CD4-positive, alpha-beta T cell treated with Interferon gamma for 1 hour (primary cell): ENCODE measurements around the gene GLS.
"Not testable (repeated sequence)": the region's sequence is repeated elsewhere in the genome, so short reads cannot be mapped to it uniquely, and the experiment has no call there.

ENCODE experiments used
- DNase-seq: peaks from one replicate; pipeline ENCODE4 v3.0.0-alpha.2; 2020

GLS gene

DNA sequence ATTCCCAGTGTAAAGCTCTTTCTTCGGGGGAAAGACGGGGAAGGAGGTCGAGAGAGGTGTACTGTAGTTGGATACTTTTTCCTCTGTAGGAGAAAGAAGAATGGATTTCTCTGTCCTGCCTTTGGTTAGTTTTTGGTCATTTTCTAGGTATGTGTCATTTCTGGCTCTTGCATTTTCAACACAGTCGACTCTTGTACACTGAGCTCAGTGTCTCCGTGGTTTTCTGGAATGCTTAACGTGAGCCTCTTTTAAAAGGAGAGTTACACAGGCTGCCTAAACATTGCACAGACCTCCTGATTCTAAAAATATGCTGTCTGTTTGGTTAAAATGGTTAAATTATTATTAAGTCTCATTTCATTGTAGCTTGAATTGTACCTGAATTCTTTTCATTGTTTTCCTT is 21.8 kb upstream of the GLS start:
- DNase-seq = no peak

DNA sequence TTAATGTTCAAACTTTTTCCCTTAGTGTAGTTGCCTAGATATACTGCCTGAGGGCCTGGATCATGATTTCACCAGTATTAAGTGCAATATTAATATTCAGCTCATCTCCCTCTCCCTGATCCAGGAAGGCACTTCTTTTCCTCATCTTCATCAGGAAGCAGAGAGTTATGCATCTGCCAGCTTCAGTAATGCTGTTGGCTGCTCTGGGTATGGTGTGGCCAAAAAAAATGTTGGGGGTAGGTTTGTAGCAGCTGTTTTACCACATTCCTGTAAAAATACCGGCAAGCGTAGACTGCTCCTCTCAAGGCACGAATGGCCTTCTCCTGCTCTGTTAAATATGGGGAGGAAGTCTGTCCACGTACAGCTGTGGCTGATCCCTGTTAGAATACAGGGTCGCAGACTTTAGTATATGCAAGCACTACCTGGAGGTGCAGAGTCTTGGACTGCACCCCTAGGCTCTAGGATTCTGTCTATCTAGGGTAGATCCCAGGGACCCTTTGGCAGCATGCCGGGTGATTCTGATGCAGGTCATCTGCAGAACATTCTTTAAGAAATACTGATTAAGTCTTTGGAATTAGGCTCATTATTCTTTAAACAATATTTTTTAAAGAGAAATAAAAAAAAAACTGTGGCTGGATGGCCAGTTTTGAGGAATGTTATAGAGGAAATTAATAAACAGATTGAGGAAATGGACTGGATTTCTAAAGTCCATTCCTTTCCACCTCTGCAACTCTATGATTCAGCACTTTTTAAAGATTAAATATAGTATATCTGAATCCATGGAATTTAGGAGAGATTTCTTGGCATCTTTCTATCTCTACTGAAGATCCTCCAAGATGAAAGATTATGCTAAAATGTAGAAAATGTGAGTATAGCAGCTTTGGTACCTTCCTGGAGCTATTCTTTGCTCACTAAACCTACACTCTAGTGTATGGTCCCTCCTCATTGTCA is 21.0 kb upstream of the GLS start:
- no peak for DNase-seq

DNA sequence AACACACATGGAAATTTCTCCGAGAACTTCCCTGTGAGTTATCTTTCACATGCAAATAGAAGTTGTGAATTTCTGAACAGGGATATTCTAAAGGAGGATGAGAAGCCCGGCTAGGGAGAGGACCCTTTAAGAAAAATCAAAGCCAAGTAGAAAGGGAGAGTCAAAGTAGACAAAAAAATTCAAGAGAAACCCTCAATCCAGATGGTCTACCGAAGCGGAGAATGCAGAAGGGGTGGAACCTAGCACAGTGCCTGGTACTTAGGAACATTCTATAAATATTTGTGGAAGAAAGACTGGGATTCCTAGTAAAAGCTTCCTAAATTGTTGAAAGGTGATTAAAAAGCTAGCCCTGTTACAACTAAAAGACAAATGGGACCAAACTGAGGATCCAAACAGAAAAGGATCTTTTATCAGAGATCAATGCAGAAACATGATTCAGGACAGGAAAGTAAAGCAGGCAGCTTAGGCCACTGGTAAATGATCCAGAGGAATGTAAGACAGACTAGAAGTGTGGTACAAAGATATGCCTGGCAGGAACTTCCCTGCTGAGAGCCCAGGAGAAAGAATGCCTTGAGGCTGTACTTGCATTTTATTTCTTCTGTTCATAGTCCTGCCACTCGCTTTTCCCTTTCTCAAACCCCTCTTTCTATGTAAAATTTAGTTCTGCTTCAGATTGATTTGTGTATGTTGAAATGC is 19.5 kb upstream of the GLS start:
- no peak for DNase-seq

DNA sequence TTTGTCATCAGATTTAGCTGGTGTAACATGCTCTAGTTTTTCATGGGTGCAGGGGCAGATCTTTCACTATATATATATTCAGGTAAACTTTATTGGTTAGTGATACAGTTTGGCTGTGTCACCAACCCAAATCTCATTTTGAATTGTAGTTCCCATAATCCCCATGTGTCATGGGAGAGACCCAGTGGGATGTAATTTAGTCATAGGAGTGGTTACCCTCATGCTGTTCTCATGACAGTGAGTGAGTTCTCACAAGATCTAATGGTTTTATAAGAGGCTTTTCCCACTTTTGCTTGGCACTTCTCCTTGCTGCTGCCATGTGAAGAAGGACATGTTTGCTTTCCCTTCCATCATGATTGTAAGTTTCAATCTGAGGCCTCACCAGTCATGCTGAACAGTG is 18.5 kb upstream of the GLS start:
- DNase-seq = not testable (repeated sequence)

DNA sequence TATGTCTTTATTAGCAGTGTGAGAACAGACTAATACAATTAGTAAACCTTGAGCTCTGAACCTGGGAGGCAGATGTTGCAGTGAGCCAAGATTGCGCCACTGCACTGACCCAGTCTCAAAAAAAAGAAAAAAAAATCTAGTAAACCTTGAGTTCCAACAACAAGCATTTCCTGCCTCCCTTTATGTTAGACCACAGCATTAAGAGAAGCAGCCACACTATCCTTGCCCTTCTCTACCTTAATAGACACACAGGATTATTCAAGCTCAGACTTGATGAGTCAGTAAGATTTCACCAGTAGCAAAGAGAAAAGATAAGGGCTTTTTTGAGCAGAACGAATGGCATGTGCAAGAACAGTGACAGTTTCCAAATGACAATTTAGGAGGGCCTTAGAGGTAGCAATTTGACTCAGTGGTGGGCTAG is 18.0 kb upstream of the GLS start:
- no peak for DNase-seq

DNA sequence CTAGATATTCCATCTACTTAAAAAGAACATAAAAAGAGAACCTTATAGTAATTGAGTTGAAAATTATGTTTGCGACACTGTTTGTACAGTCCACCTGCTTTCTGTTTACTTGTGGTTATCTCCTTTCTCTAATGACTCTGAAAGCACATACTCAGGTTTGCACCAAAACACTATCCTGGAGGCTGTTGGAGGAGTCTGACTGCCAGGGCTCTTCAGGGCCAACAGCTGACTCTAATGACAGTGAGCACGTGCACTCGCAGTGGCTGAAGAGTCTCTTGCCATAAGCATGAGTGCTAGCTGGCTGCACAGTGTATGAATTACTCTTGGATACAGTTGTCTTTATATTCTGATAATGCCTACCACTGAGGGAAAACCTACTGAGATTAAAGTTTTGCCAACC is 16.7 kb upstream of the GLS start:
- no peak for DNase-seq

DNA sequence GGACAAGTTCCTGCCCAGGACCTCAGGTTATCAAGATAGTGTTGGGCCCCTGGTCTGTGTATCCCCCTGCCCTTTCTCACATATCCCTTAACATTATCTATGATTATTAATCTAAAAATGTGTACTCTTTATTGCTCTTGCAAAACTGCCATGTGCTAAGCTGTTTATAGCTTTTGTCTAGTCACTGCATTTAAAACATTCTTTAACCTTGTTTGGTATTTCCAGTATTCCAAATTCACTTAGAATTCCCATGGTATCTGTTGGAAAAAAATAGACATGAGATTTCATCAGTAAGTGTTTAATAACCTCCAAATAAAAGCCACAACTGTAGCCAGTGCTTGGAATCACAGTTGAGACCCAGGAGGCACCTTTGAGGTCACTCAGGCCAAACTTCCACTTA is 16.2 kb upstream of the GLS start:
- no peak for DNase-seq

DNA sequence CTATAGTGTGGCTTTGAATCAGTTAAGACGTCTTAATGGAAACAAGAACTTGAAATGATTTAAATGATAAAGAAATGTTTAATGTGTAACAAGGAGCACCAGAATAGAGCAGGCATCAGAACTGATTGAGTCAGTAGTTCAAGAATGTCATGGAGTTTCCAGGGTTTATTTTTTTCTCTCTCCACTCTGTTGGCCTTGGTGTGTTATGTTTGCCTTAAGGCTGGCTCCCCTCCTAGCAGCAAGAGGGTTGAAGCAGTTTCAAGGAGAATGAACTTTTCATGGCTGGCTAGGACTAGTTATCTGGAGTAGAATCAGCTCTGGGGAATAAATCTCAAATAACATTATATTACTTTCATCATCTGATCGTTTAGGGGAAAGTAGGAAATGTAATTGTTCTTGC is 13.4 kb upstream of the GLS start:
- DNase-seq = no peak

DNA sequence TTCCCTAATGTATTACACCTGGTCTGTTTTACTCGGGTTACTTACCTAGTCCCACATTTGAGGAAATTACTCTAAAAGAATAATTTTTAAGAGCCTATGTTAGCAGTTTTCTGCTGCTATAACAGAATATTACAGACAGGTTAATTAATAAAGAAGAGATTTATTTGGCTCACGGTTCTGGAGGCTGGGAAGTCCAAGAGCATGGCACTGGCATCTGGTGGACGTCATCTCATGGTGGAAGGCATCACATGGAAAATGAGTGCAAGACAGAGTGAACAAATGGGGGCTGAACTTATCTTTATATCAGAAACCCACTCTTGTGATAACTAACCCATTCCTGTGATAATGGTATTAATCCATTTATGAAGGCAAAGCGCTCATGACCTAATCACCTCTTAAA is 12.8 kb upstream of the GLS start:
- DNase-seq = no peak

DNA sequence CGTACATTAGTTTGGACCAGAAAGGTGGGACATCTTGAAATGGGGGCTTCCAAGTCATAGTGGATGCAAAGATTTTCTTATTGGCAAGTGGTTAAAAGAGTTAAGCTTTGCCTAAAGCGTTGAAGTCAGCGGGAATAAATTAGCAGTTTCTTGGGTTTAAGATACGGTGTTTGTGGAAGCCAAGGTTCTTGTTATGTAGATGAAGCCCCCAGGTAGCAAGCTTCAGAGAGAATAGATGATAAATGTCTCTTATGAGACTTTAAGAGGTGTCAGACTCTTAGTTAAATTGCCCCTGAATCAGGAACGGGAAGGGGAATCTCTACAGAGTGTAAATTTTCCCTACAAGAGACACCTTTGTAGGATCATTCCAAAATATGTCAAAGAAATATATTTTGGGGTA is 10.9 kb upstream of the GLS start:
- DNase-seq = no peak

DNA sequence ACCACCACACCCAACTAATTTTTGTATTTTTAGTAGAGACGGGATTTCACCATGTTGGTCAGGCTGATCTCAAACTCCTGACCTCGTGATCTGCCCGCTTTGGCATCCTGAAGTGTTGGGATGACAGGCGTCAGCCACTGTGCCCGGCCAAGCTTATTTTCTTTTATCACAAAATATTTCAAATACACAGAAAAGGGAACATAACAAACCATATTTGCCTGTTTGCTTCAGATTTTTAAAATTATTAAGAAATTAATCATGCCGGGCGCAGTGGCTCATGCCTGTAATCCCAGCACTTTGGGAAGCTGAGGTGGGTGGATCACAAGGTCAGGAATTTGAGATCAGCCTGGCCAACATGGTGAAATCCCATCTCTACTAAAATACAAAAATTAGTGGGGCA is 7.2 kb upstream of the GLS start:
- not testable (repeated sequence) for DNase-seq

DNA sequence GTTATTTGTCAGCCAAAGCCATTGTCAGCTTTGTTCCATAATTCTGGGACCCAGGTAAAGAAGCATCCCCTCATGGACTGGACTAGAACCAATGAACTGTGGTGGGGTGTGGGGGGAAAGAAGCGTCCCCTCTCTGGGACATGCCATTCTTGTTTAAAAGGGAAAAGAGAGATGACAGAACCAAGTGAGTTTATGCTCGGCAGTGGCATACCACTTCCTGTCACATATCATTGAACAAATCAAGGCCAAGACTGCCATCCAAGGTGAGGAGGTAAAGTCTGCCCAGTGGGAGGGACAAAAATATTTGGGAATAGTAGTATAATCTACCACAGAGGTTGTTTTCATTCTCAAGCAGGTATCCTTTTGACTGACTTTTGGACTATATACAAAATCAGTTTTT is 4.7 kb upstream of the GLS start:
- DNase-seq = peak; percentile 2

DNA sequence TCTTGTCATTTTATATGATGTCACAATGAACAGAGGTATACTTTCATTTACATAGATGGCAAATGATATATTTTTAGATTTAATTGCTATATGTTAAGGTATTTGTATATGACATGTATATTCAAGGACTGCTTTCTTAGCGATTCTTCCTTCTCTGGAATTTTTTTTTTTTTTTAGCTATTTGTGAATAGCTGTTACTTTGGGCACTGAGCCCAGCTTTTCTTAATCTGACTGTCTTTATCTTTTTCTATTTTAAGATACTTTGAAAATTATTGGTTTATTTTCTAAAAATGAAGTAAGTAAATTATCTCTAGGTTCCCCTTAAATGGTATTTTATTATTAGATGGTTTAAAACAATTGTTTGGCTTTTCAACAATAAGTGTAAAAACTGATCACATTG is 4.0 kb upstream of the GLS start:
- DNase-seq = no peak

DNA sequence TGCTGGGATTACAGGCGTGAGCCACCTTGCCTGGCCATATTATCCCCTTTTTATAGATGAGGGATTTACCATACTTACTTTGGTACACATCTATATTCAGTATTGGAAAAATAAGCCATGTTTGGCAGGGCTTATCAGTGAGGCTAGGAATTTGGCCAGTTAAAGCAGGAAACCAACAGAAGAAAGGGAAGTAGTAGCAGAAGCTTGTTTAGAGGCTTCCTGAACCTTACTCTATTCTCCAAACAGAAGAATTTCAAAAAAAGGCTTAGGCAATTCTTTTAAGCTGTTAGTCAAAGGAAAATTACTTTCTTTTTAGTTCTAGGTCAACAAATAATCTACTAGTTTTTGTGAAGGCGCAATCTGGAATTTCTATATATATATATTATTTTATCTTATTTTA is 3.2 kb upstream of the GLS start:
- no peak for DNase-seq

DNA sequence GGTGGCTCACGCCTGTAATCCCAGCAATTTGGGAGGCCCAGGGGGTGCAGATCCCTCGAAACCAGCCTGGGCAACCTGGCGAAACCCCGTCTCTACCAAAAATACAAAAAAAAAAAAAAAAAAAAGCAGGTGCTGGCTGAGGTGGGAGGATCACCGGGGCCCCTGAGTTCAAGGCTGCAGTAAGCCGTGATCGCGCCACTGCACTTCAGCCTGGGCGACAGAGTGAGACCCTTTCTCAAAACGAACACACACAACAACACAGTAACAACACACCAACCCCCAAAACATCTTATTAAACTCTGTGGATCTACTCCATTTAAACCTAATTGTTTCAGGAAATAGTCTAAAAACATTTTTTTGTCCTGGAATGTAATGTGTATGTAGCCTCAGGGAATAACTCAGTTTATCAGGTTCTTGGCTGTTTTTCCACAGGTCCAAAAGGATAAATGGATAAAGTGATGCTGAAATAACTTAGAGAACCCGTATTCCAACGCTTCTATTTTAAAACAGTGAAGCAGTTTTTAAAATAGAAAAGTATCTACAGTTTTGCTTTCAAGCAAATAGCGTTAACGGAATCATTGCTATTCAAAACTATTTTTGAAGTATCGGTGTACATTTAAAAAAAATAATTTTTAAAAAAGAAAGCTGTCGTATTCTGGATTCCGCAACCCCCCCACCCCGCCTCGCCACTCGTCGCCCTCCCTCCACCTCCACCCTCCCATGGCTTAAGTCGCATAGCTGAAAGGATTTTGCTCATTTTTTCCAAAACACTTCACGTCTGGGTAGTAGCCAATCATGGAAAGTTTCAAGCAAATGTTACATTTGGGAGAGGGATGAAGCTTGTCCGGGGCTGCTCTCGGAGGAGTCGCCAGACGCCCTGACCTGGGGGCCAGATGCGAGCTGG is 895 bp upstream of the GLS start:
- no peak for DNase-seq

DNA sequence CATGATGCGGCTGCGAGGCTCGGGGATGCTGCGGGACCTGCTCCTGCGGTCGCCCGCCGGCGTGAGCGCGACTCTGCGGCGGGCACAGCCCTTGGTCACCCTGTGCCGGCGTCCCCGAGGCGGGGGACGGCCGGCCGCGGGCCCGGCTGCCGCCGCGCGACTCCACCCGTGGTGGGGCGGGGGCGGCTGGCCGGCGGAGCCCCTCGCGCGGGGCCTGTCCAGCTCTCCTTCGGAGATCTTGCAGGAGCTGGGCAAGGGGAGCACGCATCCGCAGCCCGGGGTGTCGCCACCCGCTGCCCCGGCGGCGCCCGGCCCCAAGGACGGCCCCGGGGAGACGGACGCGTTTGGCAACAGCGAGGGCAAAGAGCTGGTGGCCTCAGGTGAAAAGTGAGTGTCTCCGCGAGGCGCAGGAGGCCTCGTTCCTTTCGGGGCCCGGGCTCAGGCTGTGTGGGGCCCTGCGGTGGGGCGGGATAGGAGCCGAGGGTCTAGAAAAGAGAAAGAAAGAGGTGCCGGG is 520 bp downstream of the GLS start:
- no peak for DNase-seq

DNA sequence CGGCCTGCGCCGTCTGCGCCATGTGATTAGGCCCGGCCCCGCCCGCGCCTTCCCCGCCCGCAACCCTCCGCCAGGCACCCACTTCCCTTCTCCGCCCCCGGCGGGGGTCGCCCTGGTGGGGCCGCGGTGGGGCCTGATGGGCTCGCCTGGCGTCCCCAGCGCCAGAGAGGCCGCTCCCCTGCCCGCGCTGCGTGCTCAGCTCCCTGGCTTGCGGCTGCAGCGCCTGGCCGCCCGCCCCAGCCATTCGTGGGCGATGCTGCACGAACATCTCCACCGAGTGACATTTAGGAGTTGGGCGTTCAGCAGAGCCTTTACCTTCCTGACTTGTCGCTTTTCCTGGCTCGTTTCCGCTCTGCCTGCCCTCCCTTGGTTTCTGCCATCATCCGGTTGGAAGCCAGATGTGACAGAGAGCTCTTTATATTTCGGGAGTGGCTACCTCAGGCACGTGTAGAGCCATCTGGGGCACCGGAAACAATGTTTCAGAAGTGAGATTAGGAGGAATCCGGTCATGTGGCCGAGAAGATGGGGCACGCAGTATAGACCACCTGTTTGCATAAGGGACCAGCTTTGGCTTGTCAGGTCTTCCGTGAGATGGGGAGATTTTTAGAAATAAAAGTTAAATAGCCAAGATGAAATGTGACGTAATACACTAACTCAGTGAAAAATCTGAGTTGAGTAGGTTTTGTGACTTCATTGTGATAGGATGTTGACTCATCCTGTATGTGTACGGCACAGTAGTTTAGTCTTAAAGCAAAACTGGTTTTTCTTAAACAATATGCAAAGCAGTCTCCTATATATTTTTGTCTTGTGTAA is 1.2 kb downstream of the GLS start:
- DNase-seq = peak; percentile 74

DNA sequence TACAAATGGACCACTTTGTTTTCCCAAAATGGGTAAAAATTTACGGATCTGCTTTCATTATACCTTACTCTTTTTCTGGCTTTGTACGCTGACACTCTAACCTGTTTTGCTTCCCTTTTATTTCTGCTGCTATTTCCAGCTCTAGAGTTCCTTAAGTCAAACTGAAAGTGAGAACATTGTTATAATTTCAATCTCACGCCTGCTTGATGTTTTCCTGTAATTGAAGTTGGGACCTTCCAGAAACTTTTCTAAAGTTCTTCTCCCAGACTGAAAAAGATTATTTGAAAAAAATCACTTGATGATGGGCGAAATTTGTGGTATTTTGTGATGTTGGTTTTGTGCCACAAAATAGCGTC is 1.8 kb downstream of the GLS start:
- DNase-seq = no peak

DNA sequence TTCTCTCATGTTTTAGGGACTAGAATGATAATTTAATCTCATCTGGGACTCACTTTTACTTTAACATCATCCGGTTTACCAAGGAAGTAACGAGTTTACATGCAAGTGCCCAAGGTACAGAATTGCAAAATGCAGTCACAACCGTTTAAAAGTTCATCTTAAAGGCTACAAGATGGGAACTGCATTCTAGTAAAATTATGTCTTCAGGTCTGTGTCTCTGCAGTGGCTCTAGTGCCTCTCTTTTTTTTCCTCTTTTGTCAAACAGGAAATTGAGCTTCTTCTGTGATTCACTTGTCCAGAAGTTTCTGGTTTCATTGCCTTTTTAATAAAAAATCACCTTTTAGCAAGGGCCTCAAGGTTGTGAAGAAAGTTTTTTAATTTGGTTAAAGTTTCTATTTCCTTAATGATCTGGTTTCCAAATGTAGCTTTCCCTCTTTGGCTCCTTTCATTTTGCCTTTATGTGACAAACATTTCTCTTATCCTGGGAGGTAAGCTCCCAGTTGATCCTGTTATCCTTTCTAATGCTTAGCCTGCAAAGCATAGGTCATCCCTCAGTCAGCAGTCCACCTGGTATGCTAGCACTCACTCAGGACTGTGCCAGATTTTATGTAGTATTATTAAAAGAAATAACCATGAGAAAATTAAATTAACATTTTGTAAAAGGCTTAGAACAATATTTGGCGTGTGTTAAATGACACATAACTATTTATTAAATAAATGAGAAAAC is 2.4 kb downstream of the GLS start:
- no peak for DNase-seq

DNA sequence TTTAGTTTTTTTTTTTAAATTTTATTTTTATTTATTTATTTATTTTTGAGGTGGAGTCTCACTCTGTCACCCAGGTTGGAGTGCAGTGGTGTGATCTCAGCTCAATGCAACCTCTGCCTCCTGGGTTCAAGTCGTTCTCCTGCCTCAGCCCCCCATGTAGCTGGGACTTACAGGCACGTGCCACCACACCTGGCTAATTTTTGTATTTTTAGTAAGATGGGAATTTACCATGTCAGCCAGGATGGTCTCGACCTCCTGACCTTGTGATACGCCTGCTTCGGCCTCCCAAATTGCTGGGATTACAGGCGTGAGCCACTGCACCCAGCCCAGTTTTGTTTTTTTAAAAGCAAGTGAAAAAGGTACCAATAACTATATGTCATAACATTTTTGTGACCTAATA is 5.2 kb downstream of the GLS start:
- not testable (repeated sequence) for DNase-seq

DNA sequence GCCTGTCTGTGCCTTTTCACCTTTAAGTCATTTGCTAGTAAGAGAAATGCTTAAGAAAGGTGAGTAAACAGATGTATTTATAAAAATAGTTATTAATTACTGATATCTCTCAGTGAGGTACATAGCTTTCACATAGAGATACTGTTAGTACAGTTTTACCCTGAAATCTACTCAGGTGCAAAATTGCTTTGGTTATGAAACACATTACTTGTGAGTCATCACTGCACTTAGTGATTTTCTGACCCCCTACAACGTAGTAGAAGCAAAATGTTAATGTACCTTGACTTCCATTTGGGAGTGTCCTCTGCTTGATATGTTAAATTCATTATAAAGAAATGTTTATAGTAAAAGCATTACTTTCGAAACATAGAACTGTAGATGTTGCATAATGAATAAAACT is 6.5 kb downstream of the GLS start:
- DNase-seq = no peak

DNA sequence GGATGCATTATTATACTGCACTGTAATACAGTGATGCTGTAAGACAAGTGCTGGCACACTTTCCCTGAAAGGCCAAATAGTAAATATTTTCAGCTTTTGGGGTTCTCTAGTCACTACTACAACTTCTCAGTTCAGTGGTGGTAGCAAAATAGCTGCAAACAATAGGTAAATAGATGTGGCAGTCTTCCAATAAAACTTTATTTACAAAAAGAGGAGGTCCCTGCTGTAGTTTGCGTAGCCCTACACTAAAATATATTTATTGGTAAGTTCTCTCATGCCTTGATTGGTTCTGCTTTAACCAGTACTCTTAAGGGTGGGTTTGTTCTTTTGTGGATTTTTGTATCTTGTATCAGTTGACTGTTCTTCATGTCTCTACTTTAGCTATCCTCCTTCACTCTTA is 7.8 kb downstream of the GLS start:
- no peak for DNase-seq
